ACC112 (cell line): Measurements from ENCODE around the gene SPATA13.

Experiments used
- H2AFZ ChIP-seq: fragments of 200-600 bp; sonication (generic); one replicate; pipeline ENCODE4 v1.6.0; 2017; ENCODE audit warnings: antibody characterized with exemption, low read length; ENCODE audit not compliant: unreplicated experiment
- H3K27ac ChIP-seq: fragments of 200-600 bp; sonication (generic); 2 replicates; pipeline ENCODE4 v1.5.1; 2014; ENCODE audit warnings: low read depth, mild to moderate bottlenecking, antibody characterized with exemption, low read length, moderate library complexity
- H3K27me3 ChIP-seq: fragments of 200-600 bp; sonication (generic); 2 replicates; pipeline ENCODE4 v1.6.1; 2014; ENCODE audit warnings: mild to moderate bottlenecking, antibody characterized with exemption, low read length, moderate library complexity, mixed read lengths; ENCODE audit not compliant: insufficient read depth
- H3K36me3 ChIP-seq: fragments of 200-600 bp; sonication (generic); 2 replicates; pipeline ENCODE4 v1.6.1; 2016; ENCODE audit warnings: mild to moderate bottlenecking, antibody characterized with exemption, low read length, moderate library complexity, mixed read lengths; ENCODE audit not compliant: insufficient read depth
- H3K4me1 ChIP-seq: fragments of 200-600 bp; sonication (generic); one replicate; pipeline ENCODE4 v1.6.1; 2016; ENCODE audit warnings: low read length, mixed read lengths; ENCODE audit not compliant: insufficient read depth, unreplicated experiment, control insufficient read depth
- H3K4me3 ChIP-seq: fragments of 200-600 bp; sonication (generic); 2 replicates; pipeline ENCODE4 v1.5.1; 2014; ENCODE audit warnings: mild to moderate bottlenecking, low read depth, low read length
- H3K79me2 ChIP-seq: fragments of 200-600 bp; sonication (generic); one replicate; pipeline ENCODE4 v1.6.0; 2016; ENCODE audit warnings: low read length; ENCODE audit not compliant: control insufficient read depth, unreplicated experiment, insufficient read depth

Gene SPATA13

DNA sequence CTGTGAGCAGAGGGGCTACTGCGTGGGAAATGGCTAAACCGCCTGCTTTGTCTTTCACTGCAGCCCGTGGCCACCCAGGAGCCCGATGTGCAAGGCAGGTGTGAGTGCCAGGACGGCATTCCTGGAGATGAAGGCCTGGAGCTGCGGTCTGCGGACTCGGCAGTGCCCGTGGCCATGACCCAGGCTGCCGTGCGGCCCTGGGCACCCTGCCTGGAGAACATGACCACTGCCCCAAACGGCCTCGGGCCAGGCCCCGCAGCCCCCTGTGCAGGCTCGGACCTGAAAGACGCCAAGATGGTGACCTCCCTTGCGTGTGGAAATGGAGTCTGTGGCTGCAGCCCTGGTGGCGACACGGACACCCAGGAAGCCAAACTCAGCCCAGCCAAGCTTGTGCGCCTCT, 62.2 kb downstream of the SPATA13 start:
- Histone ChIP-seq H3K4me1 (no peaks in the 10 kb centered on the region), H2AFZ (no peak overlapping the region), H3K27me3 (no peaks in the 10 kb centered on the region)

DNA sequence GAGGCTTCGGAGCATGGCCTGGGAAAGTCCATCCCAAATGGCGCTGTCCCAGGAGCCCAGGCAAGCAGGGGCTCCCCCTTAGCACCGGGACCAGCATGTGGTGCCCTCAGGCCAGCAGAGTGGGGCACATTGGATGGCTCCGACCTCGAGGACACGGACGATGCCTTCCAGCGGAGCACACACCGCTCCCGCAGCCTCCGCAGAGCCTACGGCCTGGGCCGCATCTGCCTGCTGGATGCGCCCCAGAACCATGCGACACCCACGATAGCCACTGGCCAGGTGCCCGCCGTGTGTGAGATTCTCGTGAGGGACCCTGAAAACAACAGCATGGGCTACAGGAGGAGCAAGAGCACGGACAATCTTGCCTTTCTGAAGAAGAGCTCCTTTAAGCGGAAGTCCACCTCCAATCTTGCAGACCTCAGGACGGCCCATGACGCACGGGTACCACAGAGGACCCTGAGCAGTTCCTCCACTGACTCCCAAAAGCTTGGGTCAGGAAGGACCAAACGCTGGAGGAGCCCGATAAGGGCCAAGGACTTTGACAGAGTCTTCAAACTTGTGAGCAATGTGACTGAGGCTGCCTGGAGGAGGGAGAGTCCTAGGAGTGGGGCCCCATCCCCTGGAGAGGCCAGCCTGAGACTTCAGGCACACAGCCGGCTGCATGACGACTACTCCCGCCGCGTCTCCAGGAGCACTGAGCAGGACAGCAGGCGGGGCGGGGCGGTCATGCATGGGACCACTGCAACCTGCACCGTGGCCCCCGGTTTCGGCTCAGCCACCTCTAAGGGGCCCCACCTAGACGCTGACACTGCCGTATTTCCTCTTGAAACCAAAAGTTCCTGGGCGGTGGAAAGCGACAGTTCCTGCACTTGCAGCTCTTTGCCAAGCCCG, 63.1 kb downstream of the SPATA13 start:
- Histone ChIP-seq H3K4me1 (no peaks in the 10 kb centered on the region), H2AFZ (no peak overlapping the region), H3K36me3 (no peaks in the 10 kb centered on the region), H3K27me3 (no peaks in the 10 kb centered on the region), H3K27ac (no peak overlapping the region), H3K4me3 (no peak overlapping the region), H3K79me2 (no peaks in the 10 kb centered on the region)

More for the DNA sequence above, 62.2 kb downstream of the SPATA13 start:
- H3K79me2 ChIP-seq = no peaks in the 10 kb centered on the region
- H3K4me3 ChIP-seq = no peak overlapping the region
- no peaks in the 10 kb centered on the region for H3K36me3 ChIP-seq
- H3K27ac ChIP-seq = no peak overlapping the region

DNA sequence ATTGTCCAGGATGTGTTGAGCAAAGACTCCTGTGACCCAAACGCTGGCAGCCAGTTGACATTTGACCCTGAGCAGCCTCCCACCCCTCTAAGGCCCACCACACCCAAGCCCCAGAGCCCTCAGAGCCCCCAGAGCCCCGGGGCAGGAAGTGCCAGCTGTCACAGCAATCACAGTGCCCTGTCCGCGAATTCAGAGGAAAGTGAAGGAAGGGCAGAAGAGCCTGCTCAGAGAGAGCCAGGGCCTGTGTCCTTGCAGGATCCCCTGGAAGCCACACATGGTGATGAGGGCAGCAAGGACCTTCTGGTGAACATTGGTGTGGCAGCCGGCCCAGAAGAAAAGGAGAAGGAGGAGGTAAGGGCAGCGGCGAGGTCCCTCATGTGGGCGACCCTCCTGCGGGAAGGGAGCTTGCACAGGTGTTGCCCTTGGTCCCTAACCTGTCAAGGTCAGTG, 63.7 kb downstream of the SPATA13 start:
- H3K79me2 ChIP-seq = no peaks in the 10 kb centered on the region
- no peak overlapping the region for H3K4me3 ChIP-seq
- H3K36me3 ChIP-seq = no peaks in the 10 kb centered on the region
- H3K27me3 ChIP-seq = no peaks in the 10 kb centered on the region
- H3K4me1 ChIP-seq = no peaks in the 10 kb centered on the region
- H3K27ac ChIP-seq = no peak overlapping the region
- H2AFZ ChIP-seq = no peak overlapping the region

DNA sequence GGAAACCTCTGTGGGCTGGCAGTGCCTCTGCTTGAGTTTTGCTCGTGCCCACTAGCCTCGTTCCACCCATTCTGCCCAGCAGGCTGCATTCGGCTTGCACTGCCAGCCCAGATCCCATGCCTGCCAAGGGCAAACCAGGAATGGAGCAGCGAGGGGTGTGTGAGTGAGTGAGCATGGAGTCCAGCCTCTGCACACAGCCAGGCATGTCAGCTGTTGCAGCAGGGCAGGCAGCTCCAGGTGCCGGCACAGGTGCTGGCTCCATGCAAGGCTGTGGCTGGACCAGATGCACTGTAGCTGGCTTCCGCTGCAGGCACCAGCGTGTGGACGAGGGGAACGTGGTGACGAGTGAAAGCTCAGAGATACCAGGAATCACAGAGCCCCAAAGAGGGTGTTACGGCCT, 64.5 kb downstream of the SPATA13 start:
- H3K4me3 ChIP-seq = no peak overlapping the region
- no peaks in the 10 kb centered on the region for H3K27me3 ChIP-seq
- H3K4me1 ChIP-seq = no peaks in the 10 kb centered on the region
- no peaks in the 10 kb centered on the region for H3K79me2 ChIP-seq
- H3K27ac ChIP-seq = no peak overlapping the region
- H3K36me3 ChIP-seq = no peaks in the 10 kb centered on the region
- no peak overlapping the region for H2AFZ ChIP-seq

DNA sequence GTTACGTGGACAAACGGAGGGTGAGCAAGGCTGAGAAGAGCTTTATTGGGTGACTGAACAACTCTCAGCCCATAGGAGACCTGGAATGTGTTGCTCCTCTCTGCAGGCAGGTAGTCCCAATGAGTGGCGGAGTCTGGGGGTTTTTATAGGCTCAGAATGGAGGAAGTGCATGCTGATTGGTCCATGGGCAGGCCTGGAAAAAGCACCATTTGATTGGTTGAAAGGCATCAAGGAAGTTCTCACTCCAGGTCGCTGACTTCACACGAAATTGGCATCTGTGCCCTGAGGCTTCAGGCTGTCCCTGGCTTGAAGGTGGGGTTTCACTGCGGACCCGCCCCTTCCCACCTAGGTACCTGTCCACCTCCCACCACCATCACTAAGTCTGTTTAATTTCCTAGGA, 65.4 kb downstream of the SPATA13 start:
- Histone ChIP-seq H3K79me2 (no peaks in the 10 kb centered on the region), H3K27ac (no peak overlapping the region), H3K4me3 (no peak overlapping the region), H3K27me3 (no peaks in the 10 kb centered on the region), H2AFZ (no peak overlapping the region), H3K4me1 (no peaks in the 10 kb centered on the region), H3K36me3 (no peaks in the 10 kb centered on the region)

DNA sequence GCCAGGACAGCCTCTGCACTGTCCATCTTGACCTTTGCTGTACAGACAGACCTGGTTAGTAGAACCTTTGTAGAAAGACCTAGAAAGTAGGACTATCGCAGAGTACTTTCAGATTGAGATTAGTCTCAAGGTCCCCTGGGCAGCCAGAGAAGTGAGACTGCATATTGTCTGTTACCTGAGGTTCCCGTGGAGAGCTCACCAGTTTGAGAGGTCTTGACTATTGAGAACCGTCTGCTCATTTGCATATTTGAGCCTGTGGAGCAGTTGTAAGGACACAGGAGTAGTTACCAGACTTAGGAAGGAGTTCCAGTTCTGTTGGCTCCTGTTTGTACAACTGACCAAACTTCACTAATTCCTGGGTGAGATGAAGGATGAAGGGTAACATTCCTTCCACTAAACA, 66.2 kb downstream of the SPATA13 start:
- no peak overlapping the region for H3K27ac ChIP-seq
- H3K4me1 ChIP-seq = no peaks in the 10 kb centered on the region
- no peaks in the 10 kb centered on the region for H3K27me3 ChIP-seq
- H3K79me2 ChIP-seq = no peaks in the 10 kb centered on the region
- H2AFZ ChIP-seq = no peak overlapping the region
- H3K4me3 ChIP-seq = no peak overlapping the region
- H3K36me3 ChIP-seq = no peaks in the 10 kb centered on the region

DNA sequence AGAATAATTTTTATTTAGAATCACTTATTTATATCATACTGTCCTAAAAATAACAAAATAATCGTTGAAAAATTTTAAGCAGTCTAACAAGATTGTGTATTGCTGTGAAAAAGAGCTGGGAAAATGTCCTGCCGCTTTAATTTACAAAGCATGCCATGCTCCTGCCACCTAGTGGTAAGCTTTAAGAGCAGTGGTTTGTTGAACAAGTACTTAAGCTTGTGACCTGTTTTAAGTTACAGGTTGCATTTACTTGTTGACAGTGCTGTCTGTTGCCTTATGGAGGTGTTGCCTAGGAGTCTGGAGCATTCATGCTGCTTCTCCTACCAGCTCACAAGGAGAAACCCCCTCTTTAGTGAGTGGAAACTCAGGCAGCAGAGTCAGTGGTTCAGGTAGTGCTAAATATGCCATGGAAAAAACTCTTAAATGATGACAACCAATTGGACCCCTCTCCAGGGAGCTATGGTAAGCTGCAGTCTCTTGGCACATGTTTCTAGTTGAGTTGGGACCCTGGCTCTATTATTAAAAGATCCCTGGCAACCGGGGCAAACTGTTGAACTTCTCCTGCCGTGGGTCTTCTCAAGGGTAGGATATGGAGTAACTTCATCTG, 68.4 kb downstream of the SPATA13 start:
- H2AFZ ChIP-seq = no peak overlapping the region
- no peak overlapping the region for H3K4me3 ChIP-seq
- no peaks in the 10 kb centered on the region for H3K27me3 ChIP-seq
- H3K36me3 ChIP-seq = no peaks in the 10 kb centered on the region
- H3K4me1 ChIP-seq = no peaks in the 10 kb centered on the region
- H3K27ac ChIP-seq = no peak overlapping the region
- no peaks in the 10 kb centered on the region for H3K79me2 ChIP-seq

DNA sequence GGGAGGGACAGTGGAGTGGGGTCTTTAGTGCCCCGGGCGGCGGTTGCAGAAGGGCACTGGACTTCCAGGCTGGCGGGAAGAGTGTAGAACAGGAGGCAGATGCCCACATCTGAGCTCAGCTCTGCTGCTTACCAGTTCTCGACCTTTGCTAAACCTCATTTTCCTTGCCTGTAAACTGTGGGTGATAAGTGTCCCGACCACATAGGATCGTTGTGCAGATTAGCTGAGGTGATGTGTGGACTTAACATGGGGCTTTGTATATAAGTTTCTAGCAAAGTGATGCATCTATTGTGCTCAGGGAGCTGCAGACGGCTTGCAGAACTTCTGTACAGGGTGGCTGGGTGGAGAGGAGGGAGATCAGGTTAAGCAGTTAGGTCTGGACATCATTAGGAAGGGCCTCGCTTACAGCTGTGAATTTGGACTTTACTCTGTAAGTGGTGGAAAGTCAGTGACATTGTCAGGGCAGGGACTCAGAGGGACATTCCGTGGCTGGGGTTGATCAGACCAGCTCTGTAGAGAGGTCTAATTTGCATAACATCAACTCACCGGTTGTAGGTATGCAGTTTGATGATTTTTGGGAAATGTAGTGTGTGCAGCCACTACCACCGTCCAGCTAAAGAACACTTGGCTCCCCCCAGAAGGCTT, 70.0 kb downstream of the SPATA13 start:
- Histone ChIP-seq H3K4me3 (no peak overlapping the region), H2AFZ (no peak overlapping the region), H3K4me1 (no peaks in the 10 kb centered on the region), H3K79me2 (no peaks in the 10 kb centered on the region), H3K27ac (no peak overlapping the region), H3K27me3 (no peaks in the 10 kb centered on the region), H3K36me3 (no peaks in the 10 kb centered on the region)

DNA sequence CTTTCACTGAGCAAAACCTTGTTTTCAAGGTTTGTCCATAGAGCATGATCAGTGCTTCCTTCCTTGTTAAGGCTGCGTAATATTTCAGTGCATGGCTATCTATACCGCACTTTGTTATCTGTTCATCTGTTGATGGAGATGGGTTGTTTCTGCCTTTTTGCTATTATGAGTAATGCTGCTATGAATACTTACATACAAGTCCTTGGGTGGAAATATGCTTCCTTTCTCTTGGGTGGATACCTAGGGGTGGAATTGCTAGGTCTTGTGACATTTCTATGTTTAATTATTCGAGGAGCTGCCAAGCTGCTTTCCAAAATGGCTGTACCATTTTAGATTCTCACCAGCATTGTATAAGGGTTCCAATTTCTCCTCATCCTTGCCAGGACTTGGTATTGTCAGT, 70.9 kb downstream of the SPATA13 start:
- Histone ChIP-seq H3K27ac (no peak overlapping the region), H3K79me2 (no peaks in the 10 kb centered on the region), H3K4me1 (no peaks in the 10 kb centered on the region), H3K36me3 (no peaks in the 10 kb centered on the region), H3K4me3 (no peak overlapping the region), H2AFZ (no peak overlapping the region), H3K27me3 (no peaks in the 10 kb centered on the region)

DNA sequence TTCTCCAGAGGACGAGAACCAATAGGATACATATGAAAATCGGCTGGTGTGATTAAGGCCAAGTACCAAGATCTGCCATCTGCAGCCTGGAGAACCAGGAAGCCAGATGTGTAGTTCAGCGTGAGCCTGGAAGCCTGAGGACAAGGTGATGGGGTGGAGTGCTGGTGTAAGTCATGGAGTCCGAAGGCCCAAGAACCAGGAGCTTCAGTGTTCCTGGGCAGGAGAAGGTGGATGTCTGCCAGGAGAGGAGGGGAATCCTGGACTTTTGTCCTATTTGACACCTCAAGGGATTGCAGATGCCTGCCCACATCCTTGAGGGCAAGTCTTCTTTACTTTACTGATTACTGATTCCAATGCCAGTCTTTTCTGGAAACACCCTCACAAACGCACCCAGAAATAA, 71.5 kb downstream of the SPATA13 start:
- Histone ChIP-seq H3K27ac (no peak overlapping the region), H3K79me2 (no peaks in the 10 kb centered on the region), H3K4me1 (no peaks in the 10 kb centered on the region), H3K27me3 (no peaks in the 10 kb centered on the region), H3K36me3 (no peaks in the 10 kb centered on the region), H3K4me3 (no peak overlapping the region), H2AFZ (no peak overlapping the region)
